Measurements from ENCODE around the gene RNF222. TPM values are rescaled to one million over a fixed set of nuclear protein-coding genes. Genes with fewer than 3 reads are reported as not detected.
"Not testable (repeated sequence)": the region's sequence is repeated elsewhere in the genome, so short reads cannot be mapped to it uniquely, and the experiment has no call there.

Gene RNF222
- total RNA-seq, 1 donor = not detected

GRCh38 chr17:8353736-8354135, 43.9 kb downstream of the RNF222 start:
- no peak for DNase-seq (ENCODE audit: low read depth)
- TF ChIP-seq CTCF (IDR thresholded peaks at IDR 0.05; ENCODE audit: insufficient read depth, low read length) = no peak
- no peak overlapping the region for H3K4me3 ChIP-seq (ENCODE audit: low read depth, low read length)

- no peak for DNase-seq (ENCODE audit: low read depth)
- no peak for TF ChIP-seq CTCF (IDR thresholded peaks at IDR 0.05; ENCODE audit: insufficient read depth, low read length)
- H3K4me3 ChIP-seq (ENCODE audit: low read depth, low read length) = no peak overlapping the region
Observed at GRCh38 chr17:8350339-8350738, 47.3 kb downstream of the RNF222 start.

GRCh38 chr17:8347001-8347400, 50.6 kb downstream of the RNF222 start:
- H3K4me3 ChIP-seq (ENCODE audit: low read depth, low read length); DNase-seq (ENCODE audit: low read depth): not testable (repeated sequence)

- no peak for TF ChIP-seq CTCF (IDR thresholded peaks at IDR 0.05; ENCODE audit: insufficient read depth, low read length)
- no peak overlapping the region for H3K4me3 ChIP-seq (ENCODE audit: low read depth, low read length)
- no peak for DNase-seq (ENCODE audit: low read depth)
Observed at GRCh38 chr17:8345951-8346665, 51.5 kb downstream of the RNF222 start.

GRCh38 chr17:8345052-8345690, 52.5 kb downstream of the RNF222 start:
- TF ChIP-seq CTCF (IDR thresholded peaks at IDR 0.05; ENCODE audit: insufficient read depth, low read length) = no peak
- DNase-seq (ENCODE audit: low read depth) = no peak
- H3K4me3 ChIP-seq (ENCODE audit: low read depth, low read length) = no peak overlapping the region

GRCh38 chr17:8341456-8341855, 56.2 kb downstream of the RNF222 start:
- no peak for DNase-seq (ENCODE audit: low read depth)
- no peak overlapping the region for H3K4me3 ChIP-seq (ENCODE audit: low read depth, low read length)
- TF ChIP-seq CTCF (IDR thresholded peaks at IDR 0.05; ENCODE audit: insufficient read depth, low read length) = no peak

Other genes starting within 250 kb of the RNF222 start
- gene PER1, start 245.4 kb downstream of the RNF222 start, total RNA-seq (ENCODE audit: low replicate concordance) = 1.6 and 12.7 TPM in 2 replicates
- gene VAMP2, start 234.9 kb downstream of the RNF222 start, total RNA-seq (ENCODE audit: low replicate concordance) = 5.2 and 6.0 TPM in 2 replicates
- gene TMEM107, start 221.4 kb downstream of the RNF222 start, total RNA-seq (ENCODE audit: low replicate concordance) = 17.3 and 32.7 TPM in 2 replicates
- gene BORCS6, start 207.6 kb downstream of the RNF222 start, total RNA-seq (ENCODE audit: low replicate concordance) = 3.8 and 7.7 TPM in 2 replicates
- 5.7 and 31.8 TPM in 2 replicates for gene AURKB, start 187.3 kb downstream of the RNF222 start, total RNA-seq (ENCODE audit: low replicate concordance)
- gene CTC1, start 149.8 kb downstream of the RNF222 start, total RNA-seq (ENCODE audit: low replicate concordance) = 4.2 and 12.8 TPM in 2 replicates
- gene PFAS, start 148.5 kb downstream of the RNF222 start, total RNA-seq (ENCODE audit: low replicate concordance) = 22.1 and 37.0 TPM in 2 replicates
- 11.0 and 11.4 TPM in 2 replicates for gene RANGRF, start 109.2 kb downstream of the RNF222 start, total RNA-seq (ENCODE audit: low replicate concordance)
- gene SLC25A35, start 102.4 kb downstream of the RNF222 start, total RNA-seq (ENCODE audit: low replicate concordance) = 1.5 and 1.8 TPM in 2 replicates
- 0.09 and 0.33 TPM in 2 replicates for gene ARHGEF15, start 87.6 kb downstream of the RNF222 start, total RNA-seq (ENCODE audit: low replicate concordance)
- not detected in 2 replicates for gene ODF4, start 58.0 kb downstream of the RNF222 start, total RNA-seq (ENCODE audit: low replicate concordance)
- 2,801 and 6,665 TPM in 2 replicates for gene RPL26, start 14.6 kb downstream of the RNF222 start, total RNA-seq (ENCODE audit: low replicate concordance)
- 42.6 and 68.8 TPM in 2 replicates for gene NDEL1, start 38.1 kb upstream of the RNF222 start, total RNA-seq (ENCODE audit: low replicate concordance)
- gene MYH10, start 232.9 kb upstream of the RNF222 start, total RNA-seq (ENCODE audit: low replicate concordance) = 85.7 and 404 TPM in 2 replicates

All from fibroblast of the aortic adventitia (primary cell).